HG02943 (cell line): ENCODE data around the gene PRAC1.
"Not testable (repeated sequence)": the region's sequence is repeated elsewhere in the genome, so short reads cannot be mapped to it uniquely, and the experiment has no call there.

Experiments used
- ATAC-seq: cut with Tn5 transposase; IDR thresholded peaks from one replicate; pipeline ENCODE4 v1.9.1; 2021; ENCODE audit warnings: mild to moderate bottlenecking, low read depth, moderate library complexity; ENCODE audit not compliant: unreplicated experiment

PRAC1 gene

GRCh38 chr17:48727415-48728175 lies 5.3 kb upstream of the PRAC1 start:
- no peak for ATAC-seq

GRCh38 chr17:48726916-48727286 lies 4.6 kb upstream of the PRAC1 start:
- no peak for ATAC-seq

GRCh38 chr17:48726114-48726915 lies 4.0 kb upstream of the PRAC1 start:
- ATAC-seq: no peak

GRCh38 chr17:48725288-48726064 lies 3.2 kb upstream of the PRAC1 start:
- no peak for ATAC-seq

- ATAC-seq: no peak
These were observed 2.6 kb upstream of the PRAC1 start for GRCh38 chr17:48725004-48725287.

GRCh38 chr17:48724251-48725003 lies 2.1 kb upstream of the PRAC1 start:
- no peak for ATAC-seq

- ATAC-seq: no peak
These were observed 1.3 kb upstream of the PRAC1 start for GRCh38 chr17:48723423-48724250.

GRCh38 chr17:48722915-48723422 lies 651 bp upstream of the PRAC1 start, which contains the start of gene PRAC2:
Gene PRAC2, plus strand, starts transcription at chr17:48723185. Its CDS starts 1,226 bp downstream, at chr17:48724411.
- no peak for ATAC-seq

GRCh38 chr17:48721009-48721402 lies 1.3 kb downstream of the PRAC1 start:
- no peak for ATAC-seq

GRCh38 chr17:48720266-48721008 lies 1.9 kb downstream of the PRAC1 start:
- ATAC-seq: no peak

GRCh38 chr17:48719642-48720265 lies 2.6 kb downstream of the PRAC1 start:
- ATAC-seq: no peak

- ATAC-seq: no peak
These were observed 3.3 kb downstream of the PRAC1 start for GRCh38 chr17:48718761-48719641.

GRCh38 chr17:48718227-48718760 lies 4.0 kb downstream of the PRAC1 start:
- ATAC-seq: no peak

- ATAC-seq: no peak
These were observed 4.7 kb downstream of the PRAC1 start for GRCh38 chr17:48717367-48718226.

- ATAC-seq: not testable (repeated sequence)
These were observed 5.8 kb downstream of the PRAC1 start for GRCh38 chr17:48716549-48716948.
